H9 (cell line): ENCODE data around the gene HMGCS2. TPM values are rescaled to one million over a fixed set of nuclear protein-coding genes. Genes with fewer than 3 reads are reported as not detected.

Source experiments
- DNase-seq: peaks from one replicate; pipeline ENCODE4 v3.0.0-alpha.2; 2017
- H2AFZ ChIP-seq: one replicate; pipeline ENCODE4 v1.6.1; 2013; ENCODE audit warnings: mild to moderate bottlenecking, low read length, control low read depth, moderate library complexity
- H2AK5ac ChIP-seq: 2 replicates; pipeline ENCODE4 v1.6.1; 2013; ENCODE audit warnings: low read length, control low read depth, mixed read lengths; ENCODE audit not compliant: insufficient read length
- H2BK120ac ChIP-seq: one replicate; pipeline ENCODE4 v1.6.1; 2013; ENCODE audit warnings: low read depth, mild to moderate bottlenecking, low read length, control low read depth, inconsistent platforms; ENCODE audit not compliant: poor library complexity, severe bottlenecking
- H2BK12ac ChIP-seq: 2 replicates; pipeline ENCODE4 v1.6.1; 2013; ENCODE audit warnings: low read length, control low read depth, mixed read lengths, low read depth; ENCODE audit not compliant: insufficient read length
- H2BK15ac ChIP-seq: 2 replicates; pipeline ENCODE4 v1.6.1; 2013; ENCODE audit warnings: low read depth, low read length, control low read depth
- H2BK20ac ChIP-seq: one replicate; pipeline ENCODE4 v1.6.1; 2013; ENCODE audit warnings: low read depth, mild to moderate bottlenecking, low read length, control low read depth, inconsistent platforms; ENCODE audit not compliant: poor library complexity, severe bottlenecking
- H2BK5ac ChIP-seq: 2 replicates; pipeline ENCODE4 v1.6.1; 2013; ENCODE audit warnings: low read length, control low read depth, mixed read lengths; ENCODE audit not compliant: insufficient read length
- H3K14ac ChIP-seq: 2 replicates; pipeline ENCODE4 v1.6.1; 2013; ENCODE audit warnings: low read length, control low read depth; ENCODE audit not compliant: insufficient read depth
- H3K18ac ChIP-seq: 2 replicates; pipeline ENCODE4 v1.6.1; 2013; ENCODE audit warnings: low read depth, mild to moderate bottlenecking, mixed read lengths, low read length, control low read depth; ENCODE audit not compliant: insufficient read length
- H3K23ac ChIP-seq: 2 replicates; pipeline ENCODE4 v1.6.1; 2013; ENCODE audit warnings: low read length, control low read depth, mixed read lengths, low read depth; ENCODE audit not compliant: insufficient read length
- H3K23me2 ChIP-seq: 2 replicates; pipeline ENCODE4 v1.6.1; 2013; ENCODE audit warnings: low read depth, mild to moderate bottlenecking, mixed read lengths, low read length, control low read depth; ENCODE audit not compliant: insufficient read length, poor library complexity, severe bottlenecking
- H3K27ac ChIP-seq: 2 replicates; pipeline ENCODE4 v1.5.1; 2013; ENCODE audit warnings: low read length, control low read depth, mixed read lengths, low read depth; ENCODE audit not compliant: insufficient read length
- H3K27me3 ChIP-seq: 2 replicates; pipeline ENCODE4 v1.6.1; 2013; ENCODE audit warnings: low read length, control low read depth, inconsistent platforms; ENCODE audit not compliant: insufficient read depth
- H3K4ac ChIP-seq: 2 replicates; pipeline ENCODE4 v1.6.1; 2013; ENCODE audit warnings: low read depth, mild to moderate bottlenecking, control low read depth, inconsistent platforms, low read length, moderate library complexity
- H3K4me1 ChIP-seq: 2 replicates; pipeline ENCODE4 v1.6.1; 2013; ENCODE audit warnings: low read length, control low read depth, inconsistent platforms; ENCODE audit not compliant: insufficient read depth
- H3K4me2 ChIP-seq: 2 replicates; pipeline ENCODE4 v1.6.1; 2013; ENCODE audit warnings: low read length, control low read depth, mixed read lengths; ENCODE audit not compliant: insufficient read length, insufficient read depth
- H3K56ac ChIP-seq: 2 replicates; pipeline ENCODE4 v1.6.1; 2013; ENCODE audit warnings: low read depth, mild to moderate bottlenecking, mixed read lengths, low read length, control low read depth; ENCODE audit not compliant: insufficient read length
- H3K79me1 ChIP-seq: 2 replicates; pipeline ENCODE4 v1.6.1; 2013; ENCODE audit warnings: low read depth, mild to moderate bottlenecking, moderate library complexity, low read length, control low read depth, inconsistent platforms; ENCODE audit not compliant: insufficient read depth, poor library complexity, severe bottlenecking
- H3K79me2 ChIP-seq: 2 replicates; pipeline ENCODE4 v1.6.1; 2013; ENCODE audit warnings: low read length, control low read depth, inconsistent platforms; ENCODE audit not compliant: insufficient read depth
- H3K9ac ChIP-seq: 2 replicates; pipeline ENCODE4 v1.6.1; 2013; ENCODE audit warnings: low read length, control low read depth, mixed read lengths; ENCODE audit not compliant: insufficient read length; ENCODE audit errors: extremely low read depth
- H3K9me3 ChIP-seq: one replicate; pipeline ENCODE4 v1.6.1; 2013; ENCODE audit warnings: low read depth, low read length, inconsistent platforms; ENCODE audit not compliant: control insufficient read depth
- H3T11ph ChIP-seq: one replicate; pipeline ENCODE4 v1.6.1; 2013; ENCODE audit warnings: mild to moderate bottlenecking, low read length, control low read depth, inconsistent platforms
- H4K20me1 ChIP-seq: one replicate; pipeline ENCODE4 v1.6.1; 2013; ENCODE audit not compliant: control insufficient read depth, insufficient read length, insufficient read depth
- H4K5ac ChIP-seq: 2 replicates; pipeline ENCODE4 v1.6.1; 2013; ENCODE audit warnings: low read depth, mild to moderate bottlenecking, mixed read lengths, low read length, control low read depth; ENCODE audit not compliant: insufficient read length
- H4K8ac ChIP-seq: replicated peaks from 2 replicates; pipeline ENCODE4 v1.6.1; 2013; ENCODE audit warnings: low read length, control low read depth, mixed read lengths, low read depth; ENCODE audit not compliant: insufficient read length
- H4K91ac ChIP-seq: 2 replicates; pipeline ENCODE4 v1.6.1; 2013; ENCODE audit warnings: low read depth, mild to moderate bottlenecking, moderate library complexity, mixed read lengths, low read length, control low read depth; ENCODE audit not compliant: insufficient read length
- H3K27ac Mint-ChIP-seq, 3 experiments: 2 replicates in 2 of 3; 3 replicates in 1 of 3; pipeline ENCODE4 v1.8.0; 2020 to 2021; ENCODE audit warnings: mixed read lengths in 3 of 3, mild to moderate bottlenecking in 1 of 3, moderate library complexity in 1 of 3
- H3K27me3 Mint-ChIP-seq: 2 replicates; pipeline ENCODE4 v1.8.0; 2021; ENCODE audit warnings: low read depth, mild to moderate bottlenecking, moderate library complexity, mixed read lengths
- H3K36me3 Mint-ChIP-seq, 3 experiments: 2 replicates in 2 of 3; 3 replicates in 1 of 3; pipeline ENCODE4 v1.8.0; 2020 to 2021; ENCODE audit warnings: low read depth in 3 of 3, mixed read lengths in 3 of 3; ENCODE audit not compliant: insufficient read depth in 1 of 3
- H3K4me1 Mint-ChIP-seq, 2 experiments: 2 replicates each; pipeline ENCODE4 v1.8.0; 2020; ENCODE audit warnings: mixed read lengths in 2 of 2
- H3K4me3 Mint-ChIP-seq, 2 experiments: 2 replicates in 1 of 2; 3 replicates in 1 of 2; pipeline ENCODE4 v1.8.0; 2020 to 2021; ENCODE audit warnings: mild to moderate bottlenecking in 2 of 2, mixed read lengths in 2 of 2, moderate library complexity in 1 of 2
- H3K9me3 Mint-ChIP-seq, 2 experiments: 2 replicates in 1 of 2; 3 replicates in 1 of 2; pipeline ENCODE4 v1.8.0; 2020; ENCODE audit warnings: mild to moderate bottlenecking in 2 of 2, mixed read lengths in 2 of 2, moderate library complexity in 1 of 2
- WGBS: extraction: QIAGEN DNeasy Blood & Tissue Kit; methylation state at CpG from one replicate; pipeline ENCODE4 v1.1.7; 2013; ENCODE audit warnings: missing lambda C conversion rate, low lambda C conversion rate, mixed read lengths; ENCODE audit not compliant: insufficient read length; ENCODE audit errors: extremely low coverage; 5-methylcytosine and 5-hydroxymethylcytosine counted together
- total RNA-seq: library from RNA; stranded (reverse); gene quantifications from 2 replicates; pipeline ENCODE4 v1.2.1, GENCODE V29; 2021
- TF ChIP-seq, protein P1 (sequence below): fragments of 200-600 bp; sonication (generic); conservative IDR thresholded peaks from 3 replicates; pipeline ENCODE4 v1.8.0; 2021; ENCODE audit warnings: antibody characterized with exemption, mild to moderate bottlenecking

The HMGCS2 gene
- total RNA-seq, 1 experiment from 2014 or later: not detected

DNA sequence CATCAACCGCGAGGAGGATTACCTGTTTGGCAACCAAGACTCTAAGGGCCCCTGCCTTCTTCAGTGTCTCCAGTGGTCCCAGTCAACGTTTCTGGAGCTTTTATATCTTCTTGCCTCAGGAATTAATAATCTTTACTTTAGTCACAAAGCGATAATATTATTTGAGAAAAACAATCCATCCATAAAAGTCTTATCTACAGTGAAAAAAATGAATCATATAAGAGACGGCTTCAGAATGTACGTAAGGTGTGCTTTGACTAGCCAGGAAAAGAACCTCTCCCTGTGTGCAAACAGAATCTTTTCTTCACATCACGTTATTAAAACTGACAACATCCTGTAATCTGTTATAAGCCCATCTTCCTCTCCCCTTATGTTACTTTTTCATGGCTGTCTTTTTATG, 42.7 kb upstream of the HMGCS2 start, which contains the start of gene REG4:
Gene REG4, minus strand, starts transcription at position 74 of the 400 bp plus-strand sequence. CDS start 2,691 bp downstream, outside the sequence.
- Histone ChIP-seq H3K18ac (no peak within 1 kb of the TSS), H4K8ac (no peak within 1 kb of the TSS), H3K4me2 (no peak within 1 kb of the TSS), H3K79me2 (no peaks in the 10 kb centered on the region; the same call in 1 of the 2 replicates), H2BK5ac (no peak within 1 kb of the TSS), H3K9me3 (no peaks in the 10 kb centered on the region), H3K79me1 (no peaks in the 10 kb centered on the region), H3K23me2 (no peaks in the 10 kb centered on the region), H3K56ac (no peak within 1 kb of the TSS), H3T11ph (no peak within 1 kb of the TSS), H3K27me3 (no peaks in the 10 kb centered on the region), H3K27ac (no peak within 1 kb of the TSS), H4K91ac (no peak within 1 kb of the TSS), H3K23ac (no peak within 1 kb of the TSS), H2AFZ (no peak within 1 kb of the TSS), H2AK5ac (no peak within 1 kb of the TSS), H2BK12ac (no peak within 1 kb of the TSS), H4K5ac (no peak within 1 kb of the TSS), H3K4me1 (no peaks in the 10 kb centered on the region), H3K4ac (no peak within 1 kb of the TSS), H2BK15ac (no peak within 1 kb of the TSS), H3K14ac (no peak within 1 kb of the TSS), H2BK20ac (no peak within 1 kb of the TSS), H2BK120ac (no peak within 1 kb of the TSS), H4K20me1 (no peaks in the 10 kb centered on the region), H3K9ac (no peak within 1 kb of the TSS)
- no peak for DNase-seq
- H3K4me1 Mint-ChIP-seq: peaks cover 3 to 4% of the 10 kb centered on the region in 2 experiments; a peak in 2 of 4 replicates
- TF ChIP-seq, protein P1, sequence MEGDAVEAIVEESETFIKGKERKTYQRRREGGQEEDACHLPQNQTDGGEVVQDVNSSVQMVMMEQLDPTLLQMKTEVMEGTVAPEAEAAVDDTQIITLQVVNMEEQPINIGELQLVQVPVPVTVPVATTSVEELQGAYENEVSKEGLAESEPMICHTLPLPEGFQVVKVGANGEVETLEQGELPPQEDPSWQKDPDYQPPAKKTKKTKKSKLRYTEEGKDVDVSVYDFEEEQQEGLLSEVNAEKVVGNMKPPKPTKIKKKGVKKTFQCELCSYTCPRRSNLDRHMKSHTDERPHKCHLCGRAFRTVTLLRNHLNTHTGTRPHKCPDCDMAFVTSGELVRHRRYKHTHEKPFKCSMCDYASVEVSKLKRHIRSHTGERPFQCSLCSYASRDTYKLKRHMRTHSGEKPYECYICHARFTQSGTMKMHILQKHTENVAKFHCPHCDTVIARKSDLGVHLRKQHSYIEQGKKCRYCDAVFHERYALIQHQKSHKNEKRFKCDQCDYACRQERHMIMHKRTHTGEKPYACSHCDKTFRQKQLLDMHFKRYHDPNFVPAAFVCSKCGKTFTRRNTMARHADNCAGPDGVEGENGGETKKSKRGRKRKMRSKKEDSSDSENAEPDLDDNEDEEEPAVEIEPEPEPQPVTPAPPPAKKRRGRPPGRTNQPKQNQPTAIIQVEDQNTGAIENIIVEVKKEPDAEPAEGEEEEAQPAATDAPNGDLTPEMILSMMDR: no peak
- WGBS: no CpG with 5 or more reads among the region's 7 CpGs
- no peaks in the 10 kb centered on the region for H3K9me3 Mint-ChIP-seq
- peaks cover 17% of the 10 kb centered on the region for H3K27me3 Mint-ChIP-seq
- no peaks in the 10 kb centered on the region for H3K36me3 Mint-ChIP-seq
- no peak within 1 kb of the TSS for H3K4me3 Mint-ChIP-seq
- H3K27ac Mint-ChIP-seq: no peak within 1 kb of the TSS
